Hepatocyte (in vitro differentiated cells): ENCODE results near the gene SPSB2.

ENCODE experiments used
- CTCF ChIP-seq: fragments of 200-600 bp; sonication (generic); IDR thresholded peaks from 2 replicates; pipeline ENCODE4 v1.5.1; 2016; ENCODE audit warnings: antibody characterized with exemption, mild to moderate bottlenecking; ENCODE audit not compliant: poor library complexity
- EZH2 ChIP-seq: fragments of 200-600 bp; sonication (generic); IDR thresholded peaks from 2 replicates; pipeline ENCODE4 v1.6.1; 2016; ENCODE audit warnings: antibody characterized with exemption, mild to moderate bottlenecking, borderline replicate concordance

- TF ChIP-seq CTCF (no peak), EZH2 (no peak)
Measured at GRCh38 chr12:6921996-6922946, 49.2 kb upstream of the SPSB2 start.
